Activated CD4-positive, alpha-beta T cell treated with anti-CD3 and anti-CD28 coated beads for 36 hours (primary cell): ENCODE data around the gene SHE. TPM values are rescaled to one million over a fixed set of nuclear protein-coding genes. Genes with fewer than 3 reads are reported as not detected.

Experiments
- ATAC-seq: fragments of 200-7000 bp; cut with Tn5 transposase; one replicate; pipeline ENCODE4 v1.10.0; 2021; ENCODE audit warnings: mild to moderate bottlenecking, moderate library complexity
- CTCF ChIA-PET: fragments of 350-600 bp; sonication (Branson Sonifier 250); formaldehyde crosslinking; loops from one replicate; lab custom pipeline; 2021; ENCODE audit warnings: antibody characterized with exemption; lab: Charles Lee
- POLR2A ChIA-PET: fragments of 350-600 bp; sonication (Branson Sonifier 250); formaldehyde crosslinking; loops from one replicate; lab custom pipeline; 2021; ENCODE audit warnings: antibody characterized with exemption, inconsistent platforms; lab: Charles Lee
- DNase-seq: peaks from one replicate; pipeline ENCODE4 v3.0.0-alpha.2; 2020
- H3K27ac Mint-ChIP-seq: one replicate; pipeline ENCODE4 v1.8.0; 2021; ENCODE audit warnings: mixed read lengths
- H3K27me3 Mint-ChIP-seq: one replicate; pipeline ENCODE4 v1.8.0; 2021; ENCODE audit warnings: mixed read lengths
- H3K36me3 Mint-ChIP-seq: one replicate; pipeline ENCODE4 v1.8.0; 2021; ENCODE audit warnings: low read depth, mixed read lengths
- H3K4me1 Mint-ChIP-seq: one replicate; pipeline ENCODE4 v1.8.0; 2021; ENCODE audit warnings: mixed read lengths
- H3K4me3 Mint-ChIP-seq: one replicate; pipeline ENCODE4 v1.8.0; 2021; ENCODE audit warnings: mild to moderate bottlenecking, moderate library complexity, mixed read lengths
- H3K9me3 Mint-ChIP-seq: one replicate; pipeline ENCODE4 v1.8.0; 2021; ENCODE audit warnings: low read depth, mixed read lengths
- intact Hi-C, 2 experiments: fragments of 100-400 bp; cut with DNase I in 1 of 2; cut with micrococcal nuclease in 1 of 2; formaldehyde crosslinking; loops; one replicate each; pipeline versions ENCODE4 v1.14.2 to v1.15.1; 2022 to 2024; cut with DNase I, micrococcal nuclease
- total RNA-seq, 2 experiments: library from RNA; stranded (reverse); gene quantifications; one replicate each; pipeline ENCODE4 v1.2.3, GENCODE V29; 2021

The SHE gene
- total RNA-seq, 2 experiments from 2014 or later: 0.04 TPM; not detected in 1

DNA sequence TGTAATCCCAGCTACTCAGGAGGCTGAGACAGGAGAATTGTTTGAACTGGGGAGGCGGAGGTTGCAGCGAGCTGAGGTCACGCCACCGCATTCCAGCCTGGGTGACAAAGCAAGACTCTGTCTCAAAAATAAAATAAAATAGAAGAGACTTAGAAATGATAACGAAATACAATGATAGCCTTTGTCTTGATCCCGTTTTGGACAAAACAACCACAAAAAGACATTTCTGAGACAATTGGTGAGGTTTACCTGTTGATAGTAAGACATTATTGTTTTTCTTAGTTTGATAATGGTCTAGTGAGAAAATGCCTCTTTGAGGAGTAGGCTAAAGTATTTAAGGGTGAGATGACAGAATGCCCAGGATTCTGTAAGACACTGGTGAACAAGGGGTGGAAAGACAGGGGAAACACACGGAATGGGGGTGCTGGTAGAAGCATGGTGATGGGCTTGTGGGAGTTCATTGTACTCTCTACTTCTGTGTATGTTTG is 11.9 kb upstream of the SHE start:
- H3K4me3 Mint-ChIP-seq: no peak overlapping the region
- no peaks in the 10 kb centered on the region for H3K9me3 Mint-ChIP-seq
- ChIA-PET POLR2A (no interaction called here), CTCF (no interaction called here)
- intact Hi-C loops: no loop called here
- DNase-seq (no peak), ATAC-seq (no peak)
- H3K27me3 Mint-ChIP-seq: peaks cover 7% of the 10 kb centered on the region
- no peaks in the 10 kb centered on the region for H3K36me3 Mint-ChIP-seq
- H3K27ac Mint-ChIP-seq: no peak overlapping the region
- no peaks in the 10 kb centered on the region for H3K4me1 Mint-ChIP-seq

DNA sequence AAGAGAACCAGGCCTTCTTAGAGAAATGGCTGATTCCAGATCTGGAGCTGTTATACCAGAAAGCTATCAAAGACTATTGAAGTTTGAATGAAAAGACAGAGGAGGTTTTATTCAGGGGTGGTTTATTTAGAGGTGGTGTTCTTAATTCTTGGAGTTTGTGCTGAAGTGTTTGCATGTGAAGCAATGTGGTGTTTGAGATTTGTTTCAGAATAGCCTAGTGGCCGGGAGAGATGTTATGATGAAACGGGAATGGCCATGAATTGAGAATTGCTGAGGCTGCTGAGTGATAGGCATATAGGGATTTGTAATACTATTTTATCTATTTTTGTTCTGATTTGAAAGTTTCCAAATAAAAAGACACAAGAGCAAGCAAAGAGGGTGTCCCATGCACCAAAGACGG is 10.5 kb upstream of the SHE start:
- no peaks in the 10 kb centered on the region for H3K4me1 Mint-ChIP-seq
- no peak overlapping the region for H3K4me3 Mint-ChIP-seq
- H3K27me3 Mint-ChIP-seq: peaks cover 13% of the 10 kb centered on the region
- DNase-seq: no peak
- ChIA-PET CTCF (no interaction called here), POLR2A (no interaction called here)
- H3K36me3 Mint-ChIP-seq: no peaks in the 10 kb centered on the region
- no peak overlapping the region for H3K27ac Mint-ChIP-seq
- no peaks in the 10 kb centered on the region for H3K9me3 Mint-ChIP-seq
- ATAC-seq: no peak
- intact Hi-C loops: no loop called here

DNA sequence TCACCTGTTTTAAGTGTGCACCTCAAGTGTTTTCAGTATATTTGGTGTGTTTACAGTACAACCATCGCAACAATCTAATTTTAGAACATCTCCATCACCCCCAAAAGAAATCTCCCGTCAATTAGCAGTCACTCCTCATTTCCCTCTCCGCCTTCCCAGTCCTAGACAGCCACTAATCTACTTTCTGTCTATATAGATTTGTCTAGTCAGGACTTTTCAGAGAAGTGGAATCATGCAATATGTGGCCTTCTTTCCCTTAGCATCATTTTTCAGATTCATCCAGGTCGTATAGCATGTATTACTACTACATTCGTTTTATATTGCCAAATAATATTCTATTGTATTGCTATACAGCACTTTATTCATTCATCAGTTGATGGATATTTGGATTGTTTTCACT is 1.7 kb upstream of the SHE start:
- no peaks in the 10 kb centered on the region for H3K9me3 Mint-ChIP-seq
- ChIA-PET CTCF (no interaction called here), POLR2A (no interaction called here)
- intact Hi-C loops: no loop called here
- peaks cover 7% of the 10 kb centered on the region for H3K4me1 Mint-ChIP-seq
- no peak for DNase-seq
- H3K27ac Mint-ChIP-seq: no peak overlapping the region
- no peak overlapping the region for H3K4me3 Mint-ChIP-seq
- H3K27me3 Mint-ChIP-seq: peaks cover 53% of the 10 kb centered on the region
- H3K36me3 Mint-ChIP-seq: no peaks in the 10 kb centered on the region
- ATAC-seq: no peak

DNA sequence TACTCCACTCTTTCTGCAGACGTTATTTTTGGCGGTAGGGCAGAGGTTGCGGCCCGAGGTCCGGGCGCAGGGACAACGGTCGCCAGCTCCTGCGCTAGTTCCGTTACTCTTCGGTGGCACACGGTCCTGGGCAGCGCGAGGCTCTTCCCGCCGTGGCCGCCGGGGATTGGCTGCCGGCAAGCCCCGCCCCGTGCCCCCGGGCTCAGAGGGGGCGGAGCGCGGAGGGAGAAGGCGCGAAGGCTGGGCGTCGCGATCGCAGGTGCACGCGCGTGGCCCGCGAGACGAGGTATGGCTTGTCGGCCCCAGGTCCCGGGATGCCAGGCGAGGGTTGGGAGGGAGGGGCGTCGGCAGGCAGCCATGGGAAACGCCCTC is 518 bp upstream of the SHE start:
- peaks cover 12% of the 10 kb centered on the region for H3K4me1 Mint-ChIP-seq
- H3K27ac Mint-ChIP-seq: no peak overlapping the region
- H3K27me3 Mint-ChIP-seq: peaks cover 45% of the 10 kb centered on the region
- CTCF ChIA-PET: no interaction called here
- H3K36me3 Mint-ChIP-seq: no peaks in the 10 kb centered on the region
- peak overlapping the region; percentile 39 for H3K4me3 Mint-ChIP-seq
- no peaks in the 10 kb centered on the region for H3K9me3 Mint-ChIP-seq
- intact Hi-C loops: no loop called here
- no peak for ATAC-seq
- peak; percentile 25 for DNase-seq
- POLR2A ChIA-PET: no interaction called here

DNA sequence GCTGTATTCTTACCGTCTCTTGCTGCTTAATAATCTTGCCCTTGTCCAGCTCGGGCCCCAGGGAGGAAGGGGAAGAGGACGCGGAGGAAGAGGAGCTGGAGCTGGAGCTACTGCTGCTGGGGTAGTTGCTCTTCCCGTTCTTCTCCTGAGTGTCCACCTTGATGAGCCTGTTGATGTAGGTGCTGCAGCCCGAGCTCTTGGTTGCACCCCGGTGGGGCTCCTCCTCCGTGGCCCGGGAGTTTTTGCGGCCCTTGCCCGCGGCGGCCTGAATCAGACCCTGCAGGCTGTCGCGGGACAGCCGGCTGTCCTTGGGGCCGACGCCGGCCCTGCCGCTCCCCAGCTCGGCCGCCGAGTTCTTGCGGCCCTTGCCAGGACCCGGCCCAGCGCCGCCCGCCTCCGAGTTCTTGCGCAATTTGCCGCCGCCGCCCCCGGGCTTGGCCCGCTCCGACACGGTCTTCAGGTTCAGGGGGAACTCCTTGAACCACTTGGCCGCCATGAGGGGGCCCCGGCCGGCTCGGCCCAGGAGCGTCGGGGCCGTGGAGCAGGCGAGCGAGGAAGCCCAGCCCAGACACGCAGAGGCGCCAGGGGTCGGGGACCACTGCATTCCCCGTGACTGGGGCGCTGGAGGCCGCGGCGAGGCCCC is 668 bp downstream of the SHE start:
- no peaks in the 10 kb centered on the region for H3K9me3 Mint-ChIP-seq
- intact Hi-C loops: no loop called here
- ChIA-PET CTCF (interaction anchor here (0.6 to 1.7 kb wide), 3 partner anchors 11 to 45 kb away, joined by 3 to 6 read pairs (median 4); no protein-coding TSS in a partner anchor), POLR2A (interaction anchor here (0.5 kb wide), 1 partner anchor 1794 kb away, joined by 3 read pairs; the partner anchor contains the start of gene GLMP)
- DNase-seq (no peak), ATAC-seq (no peak)
- H3K27ac Mint-ChIP-seq: no peak overlapping the region
- H3K4me1 Mint-ChIP-seq: peaks cover 24% of the 10 kb centered on the region
- no peaks in the 10 kb centered on the region for H3K36me3 Mint-ChIP-seq
- no peak overlapping the region for H3K4me3 Mint-ChIP-seq
- H3K27me3 Mint-ChIP-seq: peaks cover 40% of the 10 kb centered on the region

DNA sequence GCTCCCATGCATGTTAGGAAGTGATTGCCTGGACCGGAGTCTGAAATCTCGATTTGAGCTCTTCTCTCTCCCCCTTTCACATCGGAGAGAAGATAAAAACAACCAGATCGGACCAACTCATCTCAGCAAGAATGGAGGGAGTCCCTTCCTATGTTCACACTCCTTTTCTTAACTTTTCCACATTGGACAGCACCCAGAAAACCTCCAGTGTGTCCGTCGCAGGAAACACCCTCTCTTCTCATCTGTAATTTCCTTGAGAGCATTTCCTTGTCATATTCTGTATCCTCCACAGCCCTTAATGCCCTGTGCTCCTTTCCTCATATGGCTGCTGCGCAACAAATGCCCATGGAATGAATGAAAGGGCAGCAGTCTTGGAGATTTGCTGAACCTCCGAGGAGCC is 1.7 kb downstream of the SHE start:
- Mint-ChIP-seq H3K4me3 (no peak overlapping the region), H3K4me1 (peaks cover 31% of the 10 kb centered on the region), H3K27me3 (peaks cover 36% of the 10 kb centered on the region), H3K9me3 (no peaks in the 10 kb centered on the region), H3K36me3 (no peaks in the 10 kb centered on the region), H3K27ac (no peak overlapping the region)
- DNase-seq (no peak), ATAC-seq (no peak)
- CTCF ChIA-PET: interaction anchor here (0.7 to 1.7 kb wide), 3 partner anchors 10 to 166 kb away, joined by 3 to 6 read pairs (median 4); no protein-coding TSS in a partner anchor
- POLR2A ChIA-PET: no interaction called here
- intact Hi-C loops: no loop called here

DNA sequence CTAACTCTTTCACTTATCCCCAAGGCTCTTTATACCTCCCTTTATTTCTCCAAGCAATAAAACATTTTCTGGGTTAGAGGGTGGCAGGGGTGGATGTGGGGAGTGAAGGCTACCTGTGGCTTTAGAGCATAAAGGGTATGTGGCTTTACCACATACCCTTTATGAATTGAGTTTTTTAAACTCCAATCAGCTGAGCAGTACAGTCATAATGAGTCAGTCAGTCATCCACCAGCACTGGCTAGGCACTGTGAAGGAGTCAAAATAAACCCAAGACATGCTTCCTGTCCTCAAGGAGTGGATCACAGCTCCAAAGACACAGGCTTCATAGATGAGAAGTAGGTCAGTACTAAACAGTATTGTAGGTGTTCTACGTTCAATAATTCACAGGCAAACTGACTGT is 2.8 kb downstream of the SHE start:
- Mint-ChIP-seq H3K4me1 (peaks cover 33% of the 10 kb centered on the region), H3K9me3 (no peaks in the 10 kb centered on the region), H3K36me3 (no peaks in the 10 kb centered on the region), H3K27me3 (peaks cover 28% of the 10 kb centered on the region), H3K4me3 (no peak overlapping the region), H3K27ac (no peak overlapping the region)
- DNase-seq: no peak
- POLR2A ChIA-PET: no interaction called here
- ATAC-seq: peak; percentile 48
- CTCF ChIA-PET: no interaction called here
- intact Hi-C loops: loop anchor here in 1 of 2 experiments (5.0 kb wide), 1 partner anchor 108 kb away; the partner anchor contains the start of gene ADAR

DNA sequence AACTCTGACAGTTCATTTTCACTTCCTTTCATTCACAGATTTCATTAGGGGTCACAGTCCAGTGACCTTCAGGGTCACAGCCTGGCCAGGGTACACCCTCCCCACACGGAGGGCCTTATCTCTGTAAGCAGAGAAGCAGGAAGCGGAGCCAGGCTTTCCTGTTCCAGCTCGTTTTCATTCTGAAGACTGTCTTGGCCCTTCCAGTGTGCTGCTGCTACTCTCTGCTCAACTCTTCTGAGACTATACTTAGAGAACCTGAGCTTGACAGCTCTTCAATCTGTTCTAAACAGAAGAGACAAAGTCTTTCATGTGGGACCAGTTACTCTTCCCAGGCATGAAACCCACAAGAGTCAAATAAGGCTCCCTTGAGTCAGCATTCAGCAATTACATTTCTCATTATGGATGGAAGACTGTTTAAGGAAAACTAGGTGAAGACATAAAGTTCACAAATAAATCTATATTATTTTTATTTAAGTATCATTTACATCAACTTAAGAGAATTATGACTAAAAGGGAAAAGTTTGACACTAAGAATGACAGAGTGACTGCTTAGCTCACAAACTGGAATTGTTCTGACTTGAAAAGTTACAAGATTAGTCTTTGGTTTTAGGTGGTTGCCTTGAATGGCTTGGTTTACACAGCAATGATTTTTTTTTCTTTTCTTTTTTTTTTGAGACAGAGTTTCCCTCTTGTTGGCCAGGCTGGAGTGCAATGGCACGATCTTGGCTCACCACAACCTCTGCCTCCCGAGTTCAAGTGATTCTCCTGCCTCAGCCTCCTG is 5.0 kb downstream of the SHE start:
- H3K27me3 Mint-ChIP-seq: peaks cover 18% of the 10 kb centered on the region
- peak overlapping the region; percentile 84 for H3K27ac Mint-ChIP-seq
- H3K36me3 Mint-ChIP-seq: no peaks in the 10 kb centered on the region
- H3K4me3 Mint-ChIP-seq: no peak overlapping the region
- intact Hi-C loops: loop anchor here in 1 of 2 experiments (5.0 kb wide), 1 partner anchor 110 kb away; the partner anchor contains the start of gene ADAR
- peak; percentile 79 for ATAC-seq
- peaks cover 50% of the 10 kb centered on the region for H3K4me1 Mint-ChIP-seq
- H3K9me3 Mint-ChIP-seq: no peaks in the 10 kb centered on the region
- DNase-seq: peak; percentile 30
- ChIA-PET POLR2A (interaction anchor here (0.6 to 0.9 kb wide), 4 partner anchors 9 to 161 kb away, joined by 3 to 6 read pairs (median 4); no protein-coding TSS in a partner anchor), CTCF (interaction anchor here (0.7 to 7.7 kb wide), 10 partner anchors 9 to 1492 kb away, joined by 3 to 63 read pairs (median 4); no protein-coding TSS in a partner anchor)

DNA sequence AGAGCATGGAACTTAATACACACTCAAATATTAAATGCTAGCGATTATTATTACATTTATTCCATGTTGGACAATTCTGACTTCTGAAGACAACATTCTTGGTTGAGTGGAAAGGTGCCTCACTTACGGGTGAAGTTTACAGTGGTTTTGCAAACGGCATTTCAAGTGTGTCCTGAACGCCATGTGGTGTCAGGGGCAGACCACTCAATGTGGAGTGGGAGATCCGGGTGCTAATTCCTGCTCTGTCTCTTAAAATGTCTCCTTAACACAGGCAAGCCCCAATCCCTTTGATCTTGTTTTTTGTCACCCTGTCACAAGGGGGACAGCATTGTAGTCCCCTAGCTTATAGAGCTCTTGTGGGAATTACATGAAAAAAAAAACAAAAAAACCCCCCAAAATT is 5.8 kb downstream of the SHE start:
- peaks cover 51% of the 10 kb centered on the region for H3K4me1 Mint-ChIP-seq
- ChIA-PET POLR2A (no interaction called here), CTCF (interaction anchor here (0.7 to 7.7 kb wide), 7 partner anchors 9 to 1493 kb away, joined by 3 to 63 read pairs (median 4); no protein-coding TSS in a partner anchor)
- H3K27me3 Mint-ChIP-seq: peaks cover 18% of the 10 kb centered on the region
- H3K27ac Mint-ChIP-seq: no peak overlapping the region
- intact Hi-C loops: loop anchor here in 1 of 2 experiments (5.0 kb wide), 1 partner anchor 111 kb away; the partner anchor contains the start of gene ADAR
- no peak overlapping the region for H3K4me3 Mint-ChIP-seq
- ATAC-seq (no peak), DNase-seq (no peak)
- H3K9me3 Mint-ChIP-seq: no peaks in the 10 kb centered on the region
- no peaks in the 10 kb centered on the region for H3K36me3 Mint-ChIP-seq

DNA sequence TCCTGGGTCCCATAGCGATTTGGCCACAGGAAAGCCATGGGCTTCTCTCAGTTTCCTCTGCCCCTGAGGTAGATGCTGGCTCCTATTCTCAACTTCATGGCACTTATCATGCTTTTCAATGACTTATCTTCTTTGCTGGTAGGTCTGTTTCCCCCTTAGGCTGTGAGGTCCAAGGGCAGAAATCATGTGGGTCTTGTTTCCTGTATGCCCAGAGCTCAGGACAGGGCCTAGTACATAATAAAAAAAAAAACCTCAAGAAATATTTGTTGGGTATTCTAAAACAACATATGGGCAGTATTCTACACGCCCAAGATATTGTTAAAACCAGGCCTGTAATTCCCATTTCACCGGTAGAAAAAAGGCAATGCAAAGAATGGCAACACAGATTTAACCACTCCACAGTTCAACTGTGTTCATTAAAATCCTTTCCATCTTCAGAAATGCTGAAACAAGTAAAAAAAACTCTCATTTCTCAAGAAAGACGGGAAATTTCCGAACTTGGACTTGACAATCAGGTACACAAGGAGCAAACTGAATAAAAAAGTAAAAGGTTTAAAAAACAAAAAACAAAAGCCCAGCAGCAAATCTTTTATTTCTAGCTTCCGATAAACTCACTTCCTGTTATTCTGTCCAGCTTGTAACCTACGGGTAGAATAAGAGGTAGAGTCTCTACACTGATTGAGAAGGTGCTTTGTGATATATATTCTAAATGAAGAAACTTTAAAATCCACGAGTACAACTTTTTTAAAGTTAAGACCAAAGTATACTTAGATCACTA is 6.5 kb downstream of the SHE start:
- Mint-ChIP-seq H3K4me3 (no peak overlapping the region), H3K4me1 (peaks cover 51% of the 10 kb centered on the region), H3K27me3 (peaks cover 15% of the 10 kb centered on the region), H3K36me3 (no peaks in the 10 kb centered on the region), H3K27ac (no peak overlapping the region), H3K9me3 (no peaks in the 10 kb centered on the region)
- no peak for ATAC-seq
- POLR2A ChIA-PET: interaction anchor here (0.6 kb wide), 1 partner anchor 115 kb away, joined by 7 read pairs; no protein-coding TSS in a partner anchor
- no peak for DNase-seq
- CTCF ChIA-PET: interaction anchor here (0.7 to 7.7 kb wide), 8 partner anchors 10 to 980 kb away, joined by 3 to 63 read pairs (median 5); no protein-coding TSS in a partner anchor
- intact Hi-C loops: loop anchor here in 1 of 2 experiments (5.0 kb wide), 1 partner anchor 112 kb away; the partner anchor contains the start of gene ADAR

DNA sequence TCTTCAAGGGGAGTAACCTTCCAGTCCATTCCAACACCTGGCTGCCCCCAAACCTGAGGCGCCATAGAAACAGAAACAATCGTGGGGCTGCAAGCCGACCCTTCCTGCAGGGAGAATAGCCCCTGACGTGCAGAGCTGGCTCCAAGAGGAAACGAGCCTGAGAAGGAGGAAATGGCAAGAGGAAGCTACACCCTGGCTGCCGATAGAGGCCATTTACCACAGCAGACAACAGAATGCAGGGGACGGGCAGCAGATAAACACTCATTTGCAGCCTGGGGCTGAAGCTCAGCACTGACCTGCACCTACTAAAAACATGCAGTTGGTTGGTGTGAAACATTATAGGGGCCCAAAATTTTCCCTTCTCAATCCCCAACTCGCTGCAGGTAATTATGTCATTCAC is 8.9 kb downstream of the SHE start:
- no peak overlapping the region for H3K4me3 Mint-ChIP-seq
- ATAC-seq: no peak
- no peak for DNase-seq
- ChIA-PET POLR2A (no interaction called here), CTCF (interaction anchor here (1.0 to 7.7 kb wide), 3 partner anchors 12 to 158 kb away, joined by 4 to 63 read pairs (median 5); no protein-coding TSS in a partner anchor)
- no peak overlapping the region for H3K27ac Mint-ChIP-seq
- H3K27me3 Mint-ChIP-seq: peaks cover 4% of the 10 kb centered on the region
- H3K36me3 Mint-ChIP-seq: no peaks in the 10 kb centered on the region
- peaks cover 41% of the 10 kb centered on the region for H3K4me1 Mint-ChIP-seq
- intact Hi-C loops: no loop called here
- H3K9me3 Mint-ChIP-seq: no peaks in the 10 kb centered on the region
